Adrenal gland (tissue), 12 donors: Measurements from ENCODE around the gene MDC1. TPM values are rescaled to one million over a fixed set of nuclear protein-coding genes. Genes with fewer than 3 reads are reported as not detected.

Source experiments
- DNase-seq, 7 donors: peaks; one replicate each; pipeline ENCODE4 v3.0.0-alpha.2; 2019 to 2020
- H3K27ac ChIP-seq, 5 donors: fragments of 200-600 bp; sonication (generic) in 4 of 5; 1 replicate in 3 of 5; 2 replicates in 2 of 5; pipeline versions ENCODE4 v1.5.1 to v1.8.0; 2016 to 2020; ENCODE audit warnings: mild to moderate bottlenecking in 1 of 5
- H3K27me3 ChIP-seq: fragments of 200-600 bp; 2 replicates; pipeline ENCODE4 v1.8.0; 2021
- H3K36me3 ChIP-seq, 2 donors: fragments of 200-600 bp; replicated peaks in 1 of 2; 1 replicate in 1 of 2; 2 replicates in 1 of 2; pipeline versions ENCODE4 v1.5.1 to v1.8.0; 2018 to 2022
- H3K4me1 ChIP-seq, 2 donors: fragments of 200-600 bp; replicated peaks in 1 of 2; 1 replicate in 1 of 2; 2 replicates in 1 of 2; pipeline versions ENCODE4 v1.5.1 to v1.8.0; 2018 to 2021
- H3K4me3 ChIP-seq, 4 donors: fragments of 200-600 bp; sonication (generic) in 3 of 4; one replicate each; pipeline ENCODE4 v1.5.1; 2016 to 2018
- H3K9me3 ChIP-seq, 3 donors: fragments of 200-600 bp; sonication (generic) in 1 of 3; replicated peaks in 1 of 3; 1 replicate in 2 of 3; 2 replicates in 1 of 3; pipeline versions ENCODE4 v1.5.1 to v1.8.0; 2016 to 2021
- POLR2A ChIP-seq, 2 donors: fragments of 450-650 bp; IDR thresholded peaks; one replicate each; pipeline ENCODE4 v1.6.1; 2017; ENCODE audit warnings: antibody characterized with exemption in 2 of 2, mild to moderate bottlenecking in 2 of 2, moderate library complexity in 1 of 2
- WGBS, 4 donors: extraction: QIAGEN DNeasy Blood & Tissue Kit in 2 of 4; methylation state at CpG; one replicate each; pipeline versions ENCODE4 v1.1.5 to v1.1.7; 2013 to 2017; 5-methylcytosine and 5-hydroxymethylcytosine counted together
- intact Hi-C, 2 donors: fragments of 100-400 bp; cut with DNase I; formaldehyde crosslinking; loops; one replicate each; pipeline versions ENCODE4 v1.14.1 to v1.15.0; 2022 to 2023
- polyA plus RNA-seq, 3 donors: library from polyadenylated mRNA; stranded (reverse); fragments of 200-250 nt in 2 of 3; fragments of 350-450 nt in 1 of 3; fragmentation: Illumina TruSeq in 1 of 3; extraction: RNeasy Lipid Tissue Mini Kit (QIAGEN cat#74804) in 1 of 3; gene quantifications; one replicate each; pipeline ENCODE4 v1.2.3, GENCODE V29; 2013 to 2014
- total RNA-seq, 9 donors: library from RNA; depleted of rRNA in 4 of 9; stranded (reverse); fragments of >200 nt in 4 of 9; fragments of 120-200 nt in 1 of 9; fragmentation: NEBNext Ultra II Directional in 1 of 9; extraction: Animal tissue kit (Norgen Biotek cat#: 25700) in 1 of 9; gene quantifications; one replicate each; pipeline versions ENCODE4 v1.1.0 to v1.2.4, GENCODE V29; 2013 to 2023
- TF ChIP-seq, protein P1 (sequence below), 6 experiments: fragments of 450-650 bp in 4 of 6; fragments of 200-600 bp in 2 of 6; sonication (generic) in 1 of 6; IDR thresholded peaks; 1 replicate in 5 of 6; 2 replicates in 1 of 6; pipeline versions ENCODE4 v1.5.1 to v1.8.0; 2016 to 2021; ENCODE audit warnings: antibody characterized with exemption in 6 of 6, mild to moderate bottlenecking in 2 of 6, moderate library complexity in 1 of 6
- donor health status: healthy with polysubstance abuse.
- donor health status: Bipolar disorder and iron deficiency.
- donor health status: DM: yes; HTN: yes; CAD: no.
- donor health status: DM: no; HTN: no; CAD: no.
- donor health status: DM: no; HTN: no; CAD: no.
- donor health status: DM: yes; HTN: yes; CAD: no.

MDC1 gene
- total and polyA plus RNA-seq, 12 donors: 2.8 to 27.6 (median 18.9) TPM

DNA sequence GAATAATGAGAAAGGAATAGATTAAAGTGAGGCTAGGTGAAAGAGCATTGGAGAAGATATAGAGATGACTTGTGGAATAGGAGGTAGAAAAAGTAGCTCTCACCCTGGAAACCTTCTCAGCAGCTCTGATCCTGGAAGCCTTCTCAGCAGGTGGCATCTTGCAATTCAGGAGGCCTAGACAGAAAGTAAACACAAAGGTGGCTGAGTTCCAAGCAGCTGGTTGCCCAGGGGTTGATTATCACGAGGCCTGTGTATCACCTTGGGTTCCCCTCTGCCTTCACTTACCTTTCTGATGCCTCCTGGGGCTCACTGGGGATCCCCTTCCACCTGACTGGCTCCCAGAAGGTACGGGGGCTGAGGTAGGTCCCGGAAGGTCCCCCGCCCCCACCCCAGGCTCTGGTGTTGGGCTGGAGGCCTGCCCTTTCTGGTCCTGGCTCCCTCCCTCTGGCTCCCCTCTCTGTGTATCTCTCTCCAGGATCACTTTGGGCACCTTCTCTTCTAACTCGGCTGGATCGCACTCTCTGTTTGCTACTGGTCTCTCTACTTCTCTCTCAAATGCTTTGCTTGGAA lies 9.7 kb downstream of the MDC1 start:
- TF ChIP-seq, protein P1, sequence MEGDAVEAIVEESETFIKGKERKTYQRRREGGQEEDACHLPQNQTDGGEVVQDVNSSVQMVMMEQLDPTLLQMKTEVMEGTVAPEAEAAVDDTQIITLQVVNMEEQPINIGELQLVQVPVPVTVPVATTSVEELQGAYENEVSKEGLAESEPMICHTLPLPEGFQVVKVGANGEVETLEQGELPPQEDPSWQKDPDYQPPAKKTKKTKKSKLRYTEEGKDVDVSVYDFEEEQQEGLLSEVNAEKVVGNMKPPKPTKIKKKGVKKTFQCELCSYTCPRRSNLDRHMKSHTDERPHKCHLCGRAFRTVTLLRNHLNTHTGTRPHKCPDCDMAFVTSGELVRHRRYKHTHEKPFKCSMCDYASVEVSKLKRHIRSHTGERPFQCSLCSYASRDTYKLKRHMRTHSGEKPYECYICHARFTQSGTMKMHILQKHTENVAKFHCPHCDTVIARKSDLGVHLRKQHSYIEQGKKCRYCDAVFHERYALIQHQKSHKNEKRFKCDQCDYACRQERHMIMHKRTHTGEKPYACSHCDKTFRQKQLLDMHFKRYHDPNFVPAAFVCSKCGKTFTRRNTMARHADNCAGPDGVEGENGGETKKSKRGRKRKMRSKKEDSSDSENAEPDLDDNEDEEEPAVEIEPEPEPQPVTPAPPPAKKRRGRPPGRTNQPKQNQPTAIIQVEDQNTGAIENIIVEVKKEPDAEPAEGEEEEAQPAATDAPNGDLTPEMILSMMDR (IDR thresholded peaks at IDR 0.05): no peak
- TF ChIP-seq POLR2A (IDR thresholded peaks at IDR 0.05): no peak
- Histone ChIP-seq H3K36me3 (peaks cover 0 to 55% of the 10 kb centered on the region in 2 donors), H3K9me3 (no peaks in the 10 kb centered on the region)

DNA sequence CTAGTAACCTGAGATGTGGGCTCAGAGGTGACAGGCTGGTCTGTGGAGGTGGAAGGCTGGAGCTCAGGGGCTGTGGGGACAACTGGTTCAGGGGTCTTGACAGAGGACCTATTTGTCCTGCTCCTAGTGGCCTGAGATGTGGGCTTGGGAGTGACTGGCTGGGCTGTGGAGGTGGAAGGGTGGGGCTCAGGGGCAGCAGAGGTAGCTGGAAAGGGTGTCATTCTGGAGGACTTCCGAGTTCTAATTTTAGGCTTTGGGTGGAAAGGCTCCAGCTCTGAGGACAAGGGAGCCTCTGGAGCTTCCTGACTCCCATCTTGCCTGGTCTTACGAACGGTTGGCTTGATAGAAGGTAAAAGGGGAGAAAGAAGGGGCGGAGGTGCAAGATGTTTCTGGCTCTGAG lies 11.5 kb downstream of the MDC1 start:
- 92 to 96% (median 94%) methylated on average over 4 of the region's 4 CpGs for WGBS, 4 donors
- DNase-seq: no peak
- TF ChIP-seq, protein P1 (IDR thresholded peaks at IDR 0.05): no peak
- TF ChIP-seq POLR2A (IDR thresholded peaks at IDR 0.05): no peak
- Histone ChIP-seq H3K36me3 (peaks cover 0 to 43% of the 10 kb centered on the region in 2 donors), H3K4me1 (no peaks in the 10 kb centered on the region), H3K9me3 (no peaks in the 10 kb centered on the region), H3K4me3 (no peak overlapping the region), H3K27ac (no peak overlapping the region), H3K27me3 (no peaks in the 10 kb centered on the region)
- intact Hi-C loops: no loop called here

More for the DNA sequence above, 9.7 kb downstream of the MDC1 start:
- intact Hi-C loops: no loop called here
- no peak for DNase-seq
- Histone ChIP-seq H3K4me3 (no peak overlapping the region), H3K27me3 (no peaks in the 10 kb centered on the region), H3K27ac (no peak overlapping the region), H3K4me1 (no peaks in the 10 kb centered on the region)
- 85 to 95% (median 90%) methylated on average over 5 to 6 of the region's 6 CpGs for WGBS, 4 donors

DNA sequence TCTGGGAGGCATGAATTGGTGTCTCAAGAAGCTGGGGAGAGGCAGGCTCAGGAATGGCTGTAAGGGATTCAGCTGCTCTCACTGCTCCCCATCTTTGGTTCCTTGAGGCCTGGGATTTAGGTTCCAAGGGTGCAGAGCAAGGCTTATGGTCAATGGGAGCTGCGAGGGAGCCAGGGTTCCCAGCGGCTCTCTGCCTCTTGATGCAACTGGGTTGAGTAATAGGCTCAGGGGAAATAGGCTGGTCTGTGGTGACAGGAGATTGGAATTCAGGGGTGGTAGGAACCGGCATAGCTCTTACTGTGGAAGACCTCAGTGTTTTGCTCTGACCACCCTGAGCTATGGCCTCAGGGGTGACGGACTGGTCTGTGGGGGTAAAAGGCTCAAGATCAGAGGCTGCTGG lies 13.3 kb downstream of the MDC1 start:
- no peak overlapping the region for H3K27ac ChIP-seq
- intact Hi-C loops: no loop called here
- H3K36me3 ChIP-seq: peaks cover 0 to 35% of the 10 kb centered on the region in 2 donors
- H3K27me3 ChIP-seq: no peaks in the 10 kb centered on the region
- DNase-seq: no peak
- WGBS, 4 donors: 85 to 100% (median 92%) methylated on average over 2 to 4 of the region's 4 CpGs
- no peaks in the 10 kb centered on the region for H3K4me1 ChIP-seq
- TF ChIP-seq, protein P1 (IDR thresholded peaks at IDR 0.05): no peak
- TF ChIP-seq POLR2A (IDR thresholded peaks at IDR 0.05): no peak
- no peaks in the 10 kb centered on the region for H3K9me3 ChIP-seq
- H3K4me3 ChIP-seq: no peak overlapping the region

DNA sequence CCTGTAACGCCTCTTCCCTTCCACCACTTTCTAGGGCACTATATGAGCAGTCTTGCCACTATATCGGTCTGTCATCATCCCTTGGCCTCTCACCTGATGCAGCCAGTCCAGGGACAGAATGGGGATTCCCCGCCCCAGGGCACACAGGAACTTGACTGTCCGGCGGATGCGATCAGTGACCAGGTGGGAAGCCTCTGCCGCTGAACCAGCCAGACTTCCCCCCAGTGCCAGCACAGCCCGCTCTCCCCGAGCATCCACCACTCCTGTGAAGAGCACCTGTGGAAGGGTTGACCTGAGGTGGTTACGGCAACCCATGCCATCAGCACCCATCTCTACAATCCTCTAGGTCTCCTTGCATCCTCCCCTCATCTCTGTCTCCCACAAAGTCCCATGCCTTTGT lies 14.1 kb downstream of the MDC1 start:
- Histone ChIP-seq H3K4me3 (no peak overlapping the region), H3K4me1 (no peaks in the 10 kb centered on the region), H3K9me3 (no peaks in the 10 kb centered on the region), H3K27ac (no peak overlapping the region), H3K36me3 (peaks cover 0 to 31% of the 10 kb centered on the region in 2 donors), H3K27me3 (no peaks in the 10 kb centered on the region)
- DNase-seq: no peak
- TF ChIP-seq, protein P1 (IDR thresholded peaks at IDR 0.05): no peak
- no peak for TF ChIP-seq POLR2A (IDR thresholded peaks at IDR 0.05)
- WGBS, 4 donors: 94 to 100% (median 98%) methylated on average over 6 to 10 of the region's 10 CpGs
- intact Hi-C loops: no loop called here
